ENCODE results near the gene CAPZB. TPM values are rescaled to one million over a fixed set of nuclear protein-coding genes. Genes with fewer than 3 reads are reported as not detected.

Gene CAPZB
- total RNA-seq, 1 experiment from 2014 or later, result 348 TPM

DNA sequence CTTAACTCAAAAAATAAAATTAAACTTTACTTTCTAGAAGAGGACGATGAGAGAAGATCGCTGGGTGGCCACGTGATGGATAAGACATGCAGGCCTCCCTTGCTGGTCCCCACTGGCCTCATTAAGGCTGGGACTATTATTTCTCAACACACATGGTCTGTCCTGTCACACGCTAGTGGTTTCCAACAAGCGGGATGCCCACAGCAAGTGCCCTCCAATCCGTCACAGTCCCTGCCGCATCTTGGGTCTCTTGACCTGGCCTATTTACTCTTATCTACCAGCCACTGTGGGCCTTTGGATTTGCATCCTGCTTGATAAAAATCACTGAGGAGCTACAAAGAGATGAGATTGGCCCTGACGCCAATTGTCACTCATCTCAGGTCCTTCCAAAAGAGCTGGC, 30.0 kb downstream of the CAPZB start:
- peak overlapping the region in 1 of 3 experiments; percentile 60; a peak in 3 of 7 replicates for H3K27ac Mint-ChIP-seq

More for the DNA sequence above, 30.0 kb downstream of the CAPZB start:
- Histone ChIP-seq H2BK5ac (ENCODE audit: insufficient read length, low read length) (no peak overlapping the region), H3K23me2 (ENCODE audit: insufficient read length, low read depth, low read length, poor library complexity, severe bottlenecking) (no peaks in the 10 kb centered on the region), H4K5ac (ENCODE audit: insufficient read length, low read depth, low read length) (no peak overlapping the region), H3K4ac (ENCODE audit: low read depth, low read length) (no peak overlapping the region), H4K20me1 (ENCODE audit: control insufficient read depth, insufficient read depth, insufficient read length) (no peaks in the 10 kb centered on the region), H2AK5ac (ENCODE audit: insufficient read length, low read length) (no peak overlapping the region), H3K79me2 (ENCODE audit: insufficient read depth, low read length) (peaks cover 50% of the 10 kb centered on the region; the same call in 1 of the 2 replicates), H3K79me1 (ENCODE audit: insufficient read depth, low read depth, low read length, poor library complexity, severe bottlenecking) (peaks cover 21% of the 10 kb centered on the region), H3K56ac (ENCODE audit: insufficient read length, low read depth, low read length) (no peak overlapping the region), H3K9ac (ENCODE audit: extremely low read depth, insufficient read length, low read length) (no peak overlapping the region), H3K23ac (ENCODE audit: insufficient read length, low read depth, low read length) (no peak overlapping the region), H3K18ac (ENCODE audit: insufficient read length, low read depth, low read length) (no peak overlapping the region), H2BK12ac (ENCODE audit: insufficient read length, low read depth, low read length) (no peak overlapping the region), H2BK120ac (ENCODE audit: low read depth, low read length, poor library complexity, severe bottlenecking) (no peak overlapping the region), H4K91ac (ENCODE audit: insufficient read length, low read depth, low read length) (no peak overlapping the region), H3K9me3 (ENCODE audit: control insufficient read depth, low read depth, low read length) (no peaks in the 10 kb centered on the region), H2BK20ac (ENCODE audit: low read depth, low read length, poor library complexity, severe bottlenecking) (no peak overlapping the region), H2AFZ (ENCODE audit: low read length) (no peak overlapping the region), H3K27ac (ENCODE audit: insufficient read length, low read depth, low read length) (no peak overlapping the region), H3K14ac (ENCODE audit: insufficient read depth, low read length) (no peak overlapping the region), H3K4me1 (ENCODE audit: insufficient read depth, low read length) (peaks cover 30% of the 10 kb centered on the region; the same call in 1 of the 2 replicates), H4K8ac (replicated peaks; ENCODE audit: insufficient read length, low read depth, low read length) (no peak overlapping the region), H3K4me2 (ENCODE audit: insufficient read depth, insufficient read length, low read length) (no peak overlapping the region), H3K27me3 (ENCODE audit: insufficient read depth, low read length) (no peaks in the 10 kb centered on the region), H3T11ph (ENCODE audit: low read length) (no peak overlapping the region), H2BK15ac (ENCODE audit: low read depth, low read length) (no peak overlapping the region)
- no peak for DNase-seq
- Mint-ChIP-seq H3K27me3 (ENCODE audit: low read depth) (no peaks in the 10 kb centered on the region), H3K4me1 (peaks cover 67 to 72% of the 10 kb centered on the region in 2 experiments), H3K9me3 (no peaks in the 10 kb centered on the region; a peak in 1 of 5 replicates), H3K4me3 (peak overlapping the region in 1 of 2 experiments; percentile 29; a peak in 1 of 5 replicates), H3K36me3 (ENCODE audit: insufficient read depth in 1 of 3, low read depth in 3 of 3) (peaks cover 0 to 6% (median 3%) of the 10 kb centered on the region in 3 experiments; a peak in 3 of 7 replicates)
- no CpG with 5 or more reads among the region's 8 CpGs for WGBS (ENCODE audit: extremely low coverage, insufficient read length, low lambda C conversion rate)
- TF ChIP-seq, protein P1, sequence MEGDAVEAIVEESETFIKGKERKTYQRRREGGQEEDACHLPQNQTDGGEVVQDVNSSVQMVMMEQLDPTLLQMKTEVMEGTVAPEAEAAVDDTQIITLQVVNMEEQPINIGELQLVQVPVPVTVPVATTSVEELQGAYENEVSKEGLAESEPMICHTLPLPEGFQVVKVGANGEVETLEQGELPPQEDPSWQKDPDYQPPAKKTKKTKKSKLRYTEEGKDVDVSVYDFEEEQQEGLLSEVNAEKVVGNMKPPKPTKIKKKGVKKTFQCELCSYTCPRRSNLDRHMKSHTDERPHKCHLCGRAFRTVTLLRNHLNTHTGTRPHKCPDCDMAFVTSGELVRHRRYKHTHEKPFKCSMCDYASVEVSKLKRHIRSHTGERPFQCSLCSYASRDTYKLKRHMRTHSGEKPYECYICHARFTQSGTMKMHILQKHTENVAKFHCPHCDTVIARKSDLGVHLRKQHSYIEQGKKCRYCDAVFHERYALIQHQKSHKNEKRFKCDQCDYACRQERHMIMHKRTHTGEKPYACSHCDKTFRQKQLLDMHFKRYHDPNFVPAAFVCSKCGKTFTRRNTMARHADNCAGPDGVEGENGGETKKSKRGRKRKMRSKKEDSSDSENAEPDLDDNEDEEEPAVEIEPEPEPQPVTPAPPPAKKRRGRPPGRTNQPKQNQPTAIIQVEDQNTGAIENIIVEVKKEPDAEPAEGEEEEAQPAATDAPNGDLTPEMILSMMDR (conservative IDR thresholded peaks at IDR 0.05), result no peak

Measured in H9 (cell line).